ENCODE measurements around the gene CCDC7. TPM values are rescaled to one million over a fixed set of nuclear protein-coding genes. Genes with fewer than 3 reads are reported as not detected.
"Not testable (repeated sequence)": the region's sequence is repeated elsewhere in the genome, so short reads cannot be mapped to it uniquely, and the experiment has no call there.

Gene CCDC7
- total RNA-seq, 1 experiment from 2014 or later = 7.4 TPM

DNA sequence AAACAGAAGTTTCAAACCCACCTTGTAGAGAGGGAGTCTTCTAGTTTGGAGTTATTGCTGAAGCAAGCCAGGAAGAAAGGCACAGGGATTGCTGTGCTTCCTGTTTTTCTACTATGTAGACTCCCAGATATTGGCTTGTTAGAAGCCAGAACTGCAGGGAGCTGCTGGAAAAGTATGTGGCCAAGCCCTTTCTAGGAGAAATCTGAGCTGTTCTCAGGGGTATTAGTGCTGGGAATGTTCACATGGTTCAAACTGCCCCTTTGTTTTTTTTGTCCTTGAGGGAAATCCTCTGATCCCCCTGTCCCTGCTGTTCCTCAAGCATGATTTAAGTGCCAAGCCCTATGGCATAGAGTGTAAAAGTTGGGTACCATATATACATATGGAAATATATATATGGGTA, 184.0 kb downstream of the CCDC7 start:
- Mint-ChIP-seq H3K4me3 (ENCODE audit: low read depth, unreplicated experiment) (no peak overlapping the region), H3K27ac (ENCODE audit: unreplicated experiment) (no peak overlapping the region), H3K4me1 (ENCODE audit: low read depth, unreplicated experiment) (no peaks in the 10 kb centered on the region), H3K9me3 (ENCODE audit: low read depth, unreplicated experiment) (peaks cover 2% of the 10 kb centered on the region), H3K36me3 (ENCODE audit: insufficient read depth, unreplicated experiment) (no peaks in the 10 kb centered on the region), H3K27me3 (ENCODE audit: unreplicated experiment) (no peaks in the 10 kb centered on the region)
- CTCF ChIA-PET = interaction anchor here (0.6 kb wide), 1 partner anchor 1496 kb away, joined by 4 read pairs; no protein-coding TSS in a partner anchor
- intact Hi-C loops (cut with micrococcal nuclease; ENCODE audit: unreplicated experiment) = no loop called here
- TF ChIP-seq, protein P1, sequence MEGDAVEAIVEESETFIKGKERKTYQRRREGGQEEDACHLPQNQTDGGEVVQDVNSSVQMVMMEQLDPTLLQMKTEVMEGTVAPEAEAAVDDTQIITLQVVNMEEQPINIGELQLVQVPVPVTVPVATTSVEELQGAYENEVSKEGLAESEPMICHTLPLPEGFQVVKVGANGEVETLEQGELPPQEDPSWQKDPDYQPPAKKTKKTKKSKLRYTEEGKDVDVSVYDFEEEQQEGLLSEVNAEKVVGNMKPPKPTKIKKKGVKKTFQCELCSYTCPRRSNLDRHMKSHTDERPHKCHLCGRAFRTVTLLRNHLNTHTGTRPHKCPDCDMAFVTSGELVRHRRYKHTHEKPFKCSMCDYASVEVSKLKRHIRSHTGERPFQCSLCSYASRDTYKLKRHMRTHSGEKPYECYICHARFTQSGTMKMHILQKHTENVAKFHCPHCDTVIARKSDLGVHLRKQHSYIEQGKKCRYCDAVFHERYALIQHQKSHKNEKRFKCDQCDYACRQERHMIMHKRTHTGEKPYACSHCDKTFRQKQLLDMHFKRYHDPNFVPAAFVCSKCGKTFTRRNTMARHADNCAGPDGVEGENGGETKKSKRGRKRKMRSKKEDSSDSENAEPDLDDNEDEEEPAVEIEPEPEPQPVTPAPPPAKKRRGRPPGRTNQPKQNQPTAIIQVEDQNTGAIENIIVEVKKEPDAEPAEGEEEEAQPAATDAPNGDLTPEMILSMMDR (IDR thresholded peaks at IDR 0.05; ENCODE audit: unreplicated experiment) = no peak
- BruUV-seq (replicated peaks) = no TSS peak
- no peak for DNase-seq

DNA sequence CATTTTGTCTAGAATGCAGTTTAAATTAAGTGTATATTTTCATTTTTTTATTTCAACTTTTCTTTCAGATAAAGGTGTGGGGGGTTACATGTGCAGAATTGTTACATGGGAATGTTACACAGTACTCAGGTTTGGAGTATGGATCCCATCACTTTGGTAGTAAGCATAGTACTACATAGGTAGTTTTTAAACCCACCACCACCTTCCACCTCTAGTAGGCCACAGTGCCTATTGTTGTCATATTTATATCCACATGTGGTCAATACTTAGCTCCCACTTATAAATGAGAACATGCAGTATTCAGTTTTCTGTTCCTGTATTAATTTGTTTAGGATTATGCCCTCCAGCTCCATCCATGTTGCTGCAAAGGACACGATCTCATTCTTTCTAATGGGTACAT, 200.6 kb downstream of the CCDC7 start:
- no TSS peak for BruUV-seq (replicated peaks)
- Mint-ChIP-seq H3K4me1 (ENCODE audit: low read depth, unreplicated experiment) (no peaks in the 10 kb centered on the region), H3K9me3 (ENCODE audit: low read depth, unreplicated experiment) (no peaks in the 10 kb centered on the region), H3K27ac (ENCODE audit: unreplicated experiment) (no peak overlapping the region), H3K36me3 (ENCODE audit: insufficient read depth, unreplicated experiment) (no peaks in the 10 kb centered on the region), H3K4me3 (ENCODE audit: low read depth, unreplicated experiment) (no peak overlapping the region), H3K27me3 (ENCODE audit: unreplicated experiment) (peaks cover 21% of the 10 kb centered on the region)
- intact Hi-C loops (cut with micrococcal nuclease; ENCODE audit: unreplicated experiment) = no loop called here
- TF ChIP-seq, protein P1 (IDR thresholded peaks at IDR 0.05; ENCODE audit: unreplicated experiment) = no peak
- no peak for DNase-seq
- CTCF ChIA-PET = no interaction called here

DNA sequence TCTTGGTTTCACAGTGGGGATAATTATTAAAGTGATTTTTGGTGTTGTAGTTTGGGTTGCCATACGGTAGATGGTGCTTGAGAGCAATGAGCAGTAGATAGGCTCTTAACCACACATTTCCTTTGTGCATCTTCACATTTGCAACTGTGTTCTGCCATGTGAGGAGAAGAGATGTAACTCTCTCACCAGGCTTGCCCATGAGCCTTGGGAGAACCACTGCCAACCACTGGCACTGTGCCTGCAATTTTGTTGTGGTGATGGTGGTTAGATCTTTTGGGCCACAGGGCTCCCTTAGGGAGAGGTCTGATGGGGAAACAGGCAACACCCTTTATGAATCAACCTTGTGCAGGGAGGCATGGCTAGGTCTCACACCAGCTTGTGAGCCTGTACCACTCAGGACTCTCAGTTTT, 204.3 kb downstream of the CCDC7 start:
- Mint-ChIP-seq H3K27ac (ENCODE audit: unreplicated experiment) (no peak overlapping the region), H3K9me3 (ENCODE audit: low read depth, unreplicated experiment) (peaks cover 10% of the 10 kb centered on the region), H3K4me3 (ENCODE audit: low read depth, unreplicated experiment) (no peak overlapping the region), H3K36me3 (ENCODE audit: insufficient read depth, unreplicated experiment) (no peaks in the 10 kb centered on the region), H3K4me1 (ENCODE audit: low read depth, unreplicated experiment) (no peaks in the 10 kb centered on the region), H3K27me3 (ENCODE audit: unreplicated experiment) (peaks cover 24% of the 10 kb centered on the region)
- intact Hi-C loops (cut with micrococcal nuclease; ENCODE audit: unreplicated experiment) = no loop called here
- CTCF ChIA-PET = no interaction called here
- TF ChIP-seq, protein P1 (IDR thresholded peaks at IDR 0.05; ENCODE audit: unreplicated experiment) = no peak
- BruUV-seq (replicated peaks) = no TSS peak
- no peak for DNase-seq

DNA sequence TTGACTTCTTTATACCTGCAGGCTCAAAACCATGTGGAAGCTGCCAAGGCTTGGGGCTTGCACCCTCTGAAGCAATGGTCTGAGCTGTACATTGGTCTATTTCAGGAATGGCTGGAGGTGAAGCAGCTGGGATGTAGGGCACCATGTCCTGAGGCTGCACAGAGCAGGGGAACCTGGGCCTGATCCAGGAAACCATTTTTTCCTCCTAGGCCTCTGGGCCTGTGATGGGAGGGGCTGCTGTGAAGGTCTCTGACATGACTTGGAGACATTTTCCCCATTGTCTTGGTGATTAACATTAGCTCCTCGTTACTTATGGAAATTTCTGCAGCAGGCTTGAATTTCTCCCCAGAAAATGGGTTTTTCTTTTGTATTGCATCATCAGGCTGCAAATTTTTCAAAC, 211.5 kb downstream of the CCDC7 start:
- BruUV-seq (replicated peaks); H3K4me3 Mint-ChIP-seq (ENCODE audit: low read depth, unreplicated experiment); intact Hi-C loops (cut with micrococcal nuclease; ENCODE audit: unreplicated experiment); DNase-seq; H3K4me1 Mint-ChIP-seq (ENCODE audit: low read depth, unreplicated experiment); H3K36me3 Mint-ChIP-seq (ENCODE audit: insufficient read depth, unreplicated experiment); H3K27ac Mint-ChIP-seq (ENCODE audit: unreplicated experiment); H3K27me3 Mint-ChIP-seq (ENCODE audit: unreplicated experiment); CTCF ChIA-PET: not testable (repeated sequence)
- peaks cover 19% of the 10 kb centered on the region for H3K9me3 Mint-ChIP-seq (ENCODE audit: low read depth, unreplicated experiment)

DNA sequence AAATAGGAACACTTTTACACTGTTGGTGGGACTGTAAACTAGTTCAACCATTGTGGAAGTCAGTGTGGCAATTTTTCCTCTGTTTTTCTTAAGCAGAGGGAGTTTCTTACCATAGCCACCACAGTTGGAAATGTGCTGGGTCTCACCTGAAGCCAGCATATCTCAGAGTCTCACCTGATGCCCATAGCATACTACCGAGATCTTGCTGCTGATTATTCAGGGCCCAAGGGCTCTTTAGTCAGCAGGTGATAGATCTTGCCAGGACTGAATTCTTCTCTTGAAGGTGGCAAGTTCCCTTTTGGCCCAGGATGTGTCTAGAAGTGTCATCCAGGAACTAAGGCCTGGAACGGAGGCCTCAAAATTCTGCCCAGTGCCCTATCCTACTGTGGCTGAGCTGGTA, 215.4 kb downstream of the CCDC7 start:
- Mint-ChIP-seq H3K4me1 (ENCODE audit: low read depth, unreplicated experiment) (no peaks in the 10 kb centered on the region), H3K27me3 (ENCODE audit: unreplicated experiment) (no peaks in the 10 kb centered on the region)
- BruUV-seq (replicated peaks) = no TSS peak

More for the DNA sequence above, 215.4 kb downstream of the CCDC7 start:
- Mint-ChIP-seq H3K9me3 (ENCODE audit: low read depth, unreplicated experiment) (peaks cover 9% of the 10 kb centered on the region), H3K27ac (ENCODE audit: unreplicated experiment) (no peak overlapping the region), H3K36me3 (ENCODE audit: insufficient read depth, unreplicated experiment) (no peaks in the 10 kb centered on the region), H3K4me3 (ENCODE audit: low read depth, unreplicated experiment) (no peak overlapping the region)
- no peak for DNase-seq
- TF ChIP-seq, protein P1 (IDR thresholded peaks at IDR 0.05; ENCODE audit: unreplicated experiment) = no peak
- intact Hi-C loops (cut with micrococcal nuclease; ENCODE audit: unreplicated experiment) = no loop called here
- CTCF ChIA-PET = no interaction called here

Measured in Calu3 (cell line).